ENCODE data around the gene TRPV5.

- TF ChIP-seq CTCF (IDR thresholded peaks at IDR 0.05 in 4 of 5, conservative IDR thresholded peaks at IDR 0.05 in 1 of 5) (no peak), POLR2A (IDR thresholded peaks at IDR 0.05) (no peak)
Measured at GRCh38 chr7:142894985-142895593, 38.5 kb downstream of the TRPV5 start.

Data from gastrocnemius medialis (tissue), 4 donors.